Measurements from ENCODE around the gene TSC22D2.

GRCh38 chr3:150385296-150386242 lies 22.5 kb upstream of the TSC22D2 start:
- TF ChIP-seq POLR2A (IDR thresholded peaks at IDR 0.05) (no peak), POLR2AphosphoS5 (IDR thresholded peaks at IDR 0.05) (no peak)

All from stomach (tissue), 4 donors.